GM11168 (cell line): ENCODE results near the gene RTN4RL1.
"Not testable (repeated sequence)": the region's sequence is repeated elsewhere in the genome, so short reads cannot be mapped to it uniquely, and the experiment has no call there.

Source experiments
- in situ Hi-C: fragments of 300-500 bp; cut with MboI; formaldehyde crosslinking; loops from one replicate; pipeline ENCODE4 v1.12.0; 2022; ENCODE audit warnings: low sequenced_read_pairs; ENCODE audit not compliant: unreplicated experiment

The RTN4RL1 gene

GRCh38 chr17:1985093-1985492 lies 40.0 kb downstream of the RTN4RL1 start:
- in situ Hi-C loops, result no loop called here

- in situ Hi-C loops, result not testable (repeated sequence)
Measured at GRCh38 chr17:1982793-1983366, 42.3 kb downstream of the RTN4RL1 start.

GRCh38 chr17:1980665-1981250 lies 44.4 kb downstream of the RTN4RL1 start:
- in situ Hi-C loops, result no loop called here

GRCh38 chr17:1979182-1979985 lies 45.8 kb downstream of the RTN4RL1 start:
- in situ Hi-C loops, result no loop called here

- in situ Hi-C loops, result no loop called here
Measured at GRCh38 chr17:1978396-1978949, 46.7 kb downstream of the RTN4RL1 start.

- in situ Hi-C loops, result no loop called here
Measured at GRCh38 chr17:1977583-1978395, 47.3 kb downstream of the RTN4RL1 start.

GRCh38 chr17:1976683-1977064 lies 48.5 kb downstream of the RTN4RL1 start:
- in situ Hi-C loops, result no loop called here

GRCh38 chr17:1976000-1976682 lies 49.0 kb downstream of the RTN4RL1 start:
- in situ Hi-C loops, result no loop called here

- in situ Hi-C loops, result no loop called here
Measured at GRCh38 chr17:1975573-1975972, 49.6 kb downstream of the RTN4RL1 start.

- in situ Hi-C loops, result no loop called here
Measured at GRCh38 chr17:1972487-1973160, 52.5 kb downstream of the RTN4RL1 start.

GRCh38 chr17:1970843-1971384 lies 54.2 kb downstream of the RTN4RL1 start:
- in situ Hi-C loops, result no loop called here

- in situ Hi-C loops, result no loop called here
Measured at GRCh38 chr17:1969712-1970111, 55.4 kb downstream of the RTN4RL1 start.

GRCh38 chr17:1967213-1967612 lies 57.9 kb downstream of the RTN4RL1 start:
- in situ Hi-C loops, result no loop called here

GRCh38 chr17:1966274-1967086 lies 58.7 kb downstream of the RTN4RL1 start:
- in situ Hi-C loops, result no loop called here

- in situ Hi-C loops, result no loop called here
Measured at GRCh38 chr17:1965556-1966273, 59.4 kb downstream of the RTN4RL1 start.

- in situ Hi-C loops, result no loop called here
Measured at GRCh38 chr17:1963250-1963649, 61.9 kb downstream of the RTN4RL1 start.

- in situ Hi-C loops, result no loop called here
Measured at GRCh38 chr17:1961189-1961588, 63.9 kb downstream of the RTN4RL1 start.

- in situ Hi-C loops, result no loop called here
Measured at GRCh38 chr17:1960545-1960912, 64.6 kb downstream of the RTN4RL1 start.
